ENCODE data around the gene SLC27A3. TPM values are rescaled to one million over a fixed set of nuclear protein-coding genes. Genes with fewer than 3 reads are reported as not detected.

SLC27A3 gene
- polyA plus RNA-seq, 1 experiment: 25.4 TPM

DNA sequence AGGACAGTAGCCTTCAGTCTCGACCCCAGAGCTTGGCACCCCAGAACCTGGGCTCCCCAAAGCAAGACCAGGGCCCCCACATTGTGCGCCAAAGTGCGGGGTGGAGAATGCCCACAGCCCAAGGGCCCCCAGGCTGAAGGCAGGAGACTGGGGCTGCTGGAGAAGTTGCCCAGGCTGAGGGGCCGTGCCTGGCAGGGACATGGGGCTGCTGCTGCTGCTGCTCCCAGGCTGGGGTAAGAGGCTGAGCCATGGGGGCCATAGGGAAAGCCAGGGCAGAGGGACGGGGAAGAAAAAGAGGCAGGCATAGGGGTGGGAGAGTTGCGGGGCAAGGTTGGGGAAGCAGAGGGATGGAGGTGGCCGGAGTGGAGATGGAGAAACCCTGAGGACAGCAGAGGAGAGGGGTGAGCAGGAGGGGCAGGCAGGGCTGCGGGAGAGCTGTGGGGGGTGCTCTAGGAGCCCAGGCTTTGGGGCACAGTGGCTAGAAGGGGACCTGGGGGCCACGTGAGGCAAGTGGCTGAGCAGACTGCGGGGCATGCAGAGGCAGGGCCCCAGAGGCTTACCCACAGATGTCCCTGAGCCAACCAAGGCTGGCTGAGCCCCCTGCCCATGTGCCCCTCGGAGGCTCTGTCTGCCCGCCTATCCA is 18.9 kb downstream of the SLC27A3 start:
- no peak for DNase-seq (ENCODE audit: low read depth)
- Histone ChIP-seq H3K36me3 (ENCODE audit: control insufficient read depth, insufficient read depth, low read length) (no peaks in the 10 kb centered on the region), H3K27me3 (ENCODE audit: control insufficient read depth, insufficient read depth, low read length) (no peaks in the 10 kb centered on the region), H3K4me3 (ENCODE audit: low read depth, low read length) (no peak overlapping the region)
- CTCF ChIA-PET: interaction anchor here (0.7 to 3.8 kb wide), 4 partner anchors 8 to 193 kb away, joined by 3 to 23 read pairs (median 4); partner anchors contain the start of gene RAB13
- TF ChIP-seq, protein P1, sequence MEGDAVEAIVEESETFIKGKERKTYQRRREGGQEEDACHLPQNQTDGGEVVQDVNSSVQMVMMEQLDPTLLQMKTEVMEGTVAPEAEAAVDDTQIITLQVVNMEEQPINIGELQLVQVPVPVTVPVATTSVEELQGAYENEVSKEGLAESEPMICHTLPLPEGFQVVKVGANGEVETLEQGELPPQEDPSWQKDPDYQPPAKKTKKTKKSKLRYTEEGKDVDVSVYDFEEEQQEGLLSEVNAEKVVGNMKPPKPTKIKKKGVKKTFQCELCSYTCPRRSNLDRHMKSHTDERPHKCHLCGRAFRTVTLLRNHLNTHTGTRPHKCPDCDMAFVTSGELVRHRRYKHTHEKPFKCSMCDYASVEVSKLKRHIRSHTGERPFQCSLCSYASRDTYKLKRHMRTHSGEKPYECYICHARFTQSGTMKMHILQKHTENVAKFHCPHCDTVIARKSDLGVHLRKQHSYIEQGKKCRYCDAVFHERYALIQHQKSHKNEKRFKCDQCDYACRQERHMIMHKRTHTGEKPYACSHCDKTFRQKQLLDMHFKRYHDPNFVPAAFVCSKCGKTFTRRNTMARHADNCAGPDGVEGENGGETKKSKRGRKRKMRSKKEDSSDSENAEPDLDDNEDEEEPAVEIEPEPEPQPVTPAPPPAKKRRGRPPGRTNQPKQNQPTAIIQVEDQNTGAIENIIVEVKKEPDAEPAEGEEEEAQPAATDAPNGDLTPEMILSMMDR (IDR thresholded peaks at IDR 0.05; ENCODE audit: insufficient read depth, low read depth, low read length): no peak
- POLR2A ChIA-PET: no interaction called here

DNA sequence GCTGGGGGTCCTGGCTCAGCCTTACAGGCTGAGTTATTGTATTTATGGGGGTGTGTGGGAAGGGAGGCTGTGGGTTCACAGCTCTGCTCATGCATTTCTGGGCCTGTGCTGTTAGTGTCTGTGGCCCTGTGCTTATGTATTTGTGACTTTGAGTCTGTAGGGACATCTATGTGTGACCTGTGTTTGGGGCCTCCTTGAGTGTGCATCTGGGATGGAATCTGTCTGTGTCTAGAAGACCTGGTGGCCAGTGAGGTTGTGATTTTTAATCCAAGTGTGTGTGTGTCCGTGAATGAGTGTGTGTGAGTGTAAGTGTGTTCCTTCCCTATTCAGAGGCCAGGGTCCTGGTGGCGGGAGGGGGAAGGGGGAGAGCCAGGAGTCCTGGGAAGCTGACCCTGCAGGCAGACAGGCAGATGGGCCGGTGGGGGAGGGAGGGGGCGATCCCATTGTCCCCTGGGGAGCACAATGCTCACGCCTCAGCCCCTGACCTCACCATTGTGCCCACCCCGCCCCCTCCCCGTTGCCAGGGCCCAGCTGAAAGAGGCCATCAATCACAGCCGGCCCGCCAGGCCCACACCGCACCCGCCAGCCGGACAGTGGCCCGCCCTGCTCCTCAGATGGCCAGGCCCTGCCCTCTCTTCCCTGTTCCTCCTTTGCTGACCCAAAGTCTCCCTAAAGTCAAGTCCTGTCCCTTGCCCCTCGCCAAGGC is 19.6 kb downstream of the SLC27A3 start:
- ChIA-PET POLR2A (no interaction called here), CTCF (interaction anchor here (0.9 to 1.4 kb wide), 3 partner anchors 191 to 223 kb away, joined by 3 to 6 read pairs (median 3); no protein-coding TSS in a partner anchor)
- H3K27me3 ChIP-seq (ENCODE audit: control insufficient read depth, insufficient read depth, low read length): no peaks in the 10 kb centered on the region
- H3K36me3 ChIP-seq (ENCODE audit: control insufficient read depth, insufficient read depth, low read length): peaks cover 2% of the 10 kb centered on the region; the same call in 1 of the 2 replicates
- TF ChIP-seq, protein P1 (IDR thresholded peaks at IDR 0.05; ENCODE audit: insufficient read depth, low read depth, low read length): no peak
- no peak for DNase-seq (ENCODE audit: low read depth)
- no peak overlapping the region for H3K4me3 ChIP-seq (ENCODE audit: low read depth, low read length)

DNA sequence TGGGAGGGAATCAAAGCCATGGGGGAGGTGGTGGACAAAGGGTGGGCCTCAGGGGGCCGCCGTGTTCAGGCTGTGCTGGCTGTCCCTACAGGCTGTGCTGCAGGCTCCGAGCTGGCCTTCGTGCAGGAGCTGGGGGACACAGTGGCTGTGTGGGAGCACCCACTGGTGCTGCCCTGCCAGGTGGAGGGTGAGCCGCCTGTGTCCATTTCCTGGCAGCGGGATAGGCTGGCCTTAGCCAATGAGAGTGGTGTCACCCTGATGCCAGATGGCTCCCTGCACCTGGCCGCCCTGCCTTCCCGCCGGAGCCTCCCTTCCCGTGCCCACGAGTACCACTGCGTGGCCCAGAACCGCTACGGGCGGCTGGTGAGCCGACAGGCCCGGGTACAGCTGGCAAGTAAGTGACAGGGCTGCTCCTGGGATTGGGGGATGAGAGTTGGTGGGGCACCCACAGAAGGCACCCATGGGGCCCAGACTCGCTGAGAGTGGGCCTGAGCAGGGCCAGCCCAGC is 20.2 kb downstream of the SLC27A3 start:
- CTCF ChIA-PET: interaction anchor here (0.9 to 4.3 kb wide), 5 partner anchors 11 to 223 kb away, joined by 3 to 21 read pairs (median 6); partner anchors contain the start of gene RAB13
- DNase-seq (ENCODE audit: low read depth): no peak
- POLR2A ChIA-PET: no interaction called here

DNA sequence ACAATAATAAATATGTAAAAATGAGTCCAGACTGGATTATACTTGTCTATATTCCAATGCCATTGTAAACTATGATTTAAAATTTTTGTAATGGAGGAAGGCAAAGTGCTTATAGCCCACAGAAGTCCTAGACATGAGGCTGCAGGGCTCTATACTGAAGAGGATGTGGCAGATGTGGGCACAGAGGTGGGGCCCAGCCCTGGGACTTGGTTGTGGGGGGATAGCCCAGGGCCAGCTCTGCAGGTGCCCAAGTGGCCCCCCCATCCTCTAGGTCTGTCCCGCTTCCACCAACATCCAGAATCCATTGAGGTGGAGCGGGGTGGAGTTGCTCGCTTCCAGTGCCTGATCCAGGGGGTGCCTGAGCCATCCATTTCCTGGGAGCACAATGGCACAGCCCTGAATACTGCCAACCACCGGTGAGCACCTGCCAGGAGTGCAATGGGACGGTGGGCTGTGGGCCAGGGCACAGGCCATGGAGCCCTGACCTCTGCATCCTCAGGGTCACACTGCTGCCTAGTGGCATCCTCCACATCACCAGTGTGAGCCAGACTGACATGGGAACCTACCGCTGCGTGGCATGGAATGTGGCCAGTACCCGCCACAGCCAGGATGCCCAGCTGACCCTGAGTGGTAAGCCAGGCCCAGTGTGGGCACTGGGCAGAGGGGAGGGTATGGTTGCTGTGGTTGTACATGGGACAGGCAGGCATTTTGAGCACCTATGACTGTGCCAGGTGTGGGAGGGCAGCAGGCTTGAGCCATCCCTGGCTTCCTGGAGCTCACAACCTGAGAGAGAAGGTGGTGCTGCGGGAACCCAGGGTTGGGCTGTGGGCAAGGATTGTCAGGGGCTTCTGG is 21.0 kb downstream of the SLC27A3 start:
- ChIA-PET POLR2A (no interaction called here), CTCF (interaction anchor here (0.7 to 4.3 kb wide), 24 partner anchors 10 to 205 kb away, joined by 3 to 21 read pairs (median 5); partner anchors contain the start of genes CREB3L4, DENND4B, JTB and NPR1)
- Histone ChIP-seq H3K36me3 (ENCODE audit: control insufficient read depth, insufficient read depth, low read length) (peaks cover 3% of the 10 kb centered on the region), H3K27me3 (ENCODE audit: control insufficient read depth, insufficient read depth, low read length) (no peaks in the 10 kb centered on the region), H3K4me3 (ENCODE audit: low read depth, low read length) (no peak overlapping the region)
- DNase-seq (ENCODE audit: low read depth): no peak
- TF ChIP-seq, protein P1 (IDR thresholded peaks at IDR 0.05; ENCODE audit: insufficient read depth, low read depth, low read length): no peak

More for the DNA sequence above, 20.2 kb downstream of the SLC27A3 start:
- Histone ChIP-seq H3K4me3 (ENCODE audit: low read depth, low read length) (no peak overlapping the region), H3K36me3 (ENCODE audit: control insufficient read depth, insufficient read depth, low read length) (peaks cover 2% of the 10 kb centered on the region; the same call in 1 of the 2 replicates), H3K27me3 (ENCODE audit: control insufficient read depth, insufficient read depth, low read length) (no peaks in the 10 kb centered on the region)
- TF ChIP-seq, protein P1 (IDR thresholded peaks at IDR 0.05; ENCODE audit: insufficient read depth, low read depth, low read length): no peak
